Ovary (tissue), 3 donors: ENCODE results near the gene METTL26.

Experiments used
- CTCF ChIP-seq, 3 donors: fragments of 450-650 bp in 2 of 3; fragments of 200-600 bp in 1 of 3; IDR thresholded peaks; one replicate each; pipeline versions ENCODE4 v1.5.1 to v1.8.0; 2016 to 2022; ENCODE audit warnings: antibody characterized with exemption in 3 of 3, mild to moderate bottlenecking in 1 of 3
- POLR2A ChIP-seq: fragments of 450-650 bp; IDR thresholded peaks from one replicate; pipeline ENCODE4 v1.6.1; 2017; ENCODE audit warnings: antibody characterized with exemption, mild to moderate bottlenecking, moderate library complexity
- donor health status: DM: no; HTN: no; CAD: no.

GRCh38 chr16:654034-654433 lies 17.9 kb upstream of the METTL26 start:
- TF ChIP-seq POLR2A (no peak), CTCF (IDR thresholded peaks at IDR 0.05) (no peak)
